GM04504 (cell line): ENCODE data around the gene SDR9C7.
"Not testable (repeated sequence)": the region's sequence is repeated elsewhere in the genome, so short reads cannot be mapped to it uniquely, and the experiment has no call there.

Source experiments
- DNase-seq: peaks from one replicate; pipeline ENCODE4 v3.0.0-alpha.2; 2012; ENCODE audit warnings: low read depth

The SDR9C7 gene

DNA sequence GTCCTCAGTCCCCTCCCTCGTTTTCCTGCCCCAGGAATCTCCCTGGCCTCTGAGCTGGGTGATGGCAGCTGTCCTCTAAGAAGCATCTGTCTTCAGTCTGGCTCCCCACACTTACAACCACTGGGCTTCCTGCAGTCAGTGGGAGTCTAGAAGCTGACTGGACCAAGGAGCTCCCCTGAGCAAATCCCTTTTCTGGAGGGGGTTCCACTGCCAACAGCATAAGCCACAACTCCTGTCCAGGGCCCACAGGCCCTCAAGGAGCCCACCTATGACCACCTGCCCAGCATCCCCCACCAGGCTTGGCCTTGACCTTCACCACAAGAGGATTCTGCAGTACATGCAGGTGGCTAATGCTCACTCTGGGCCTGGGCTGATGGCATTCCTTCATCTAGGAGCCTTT, 19.1 kb upstream of the SDR9C7 start:
- DNase-seq: no peak

DNA sequence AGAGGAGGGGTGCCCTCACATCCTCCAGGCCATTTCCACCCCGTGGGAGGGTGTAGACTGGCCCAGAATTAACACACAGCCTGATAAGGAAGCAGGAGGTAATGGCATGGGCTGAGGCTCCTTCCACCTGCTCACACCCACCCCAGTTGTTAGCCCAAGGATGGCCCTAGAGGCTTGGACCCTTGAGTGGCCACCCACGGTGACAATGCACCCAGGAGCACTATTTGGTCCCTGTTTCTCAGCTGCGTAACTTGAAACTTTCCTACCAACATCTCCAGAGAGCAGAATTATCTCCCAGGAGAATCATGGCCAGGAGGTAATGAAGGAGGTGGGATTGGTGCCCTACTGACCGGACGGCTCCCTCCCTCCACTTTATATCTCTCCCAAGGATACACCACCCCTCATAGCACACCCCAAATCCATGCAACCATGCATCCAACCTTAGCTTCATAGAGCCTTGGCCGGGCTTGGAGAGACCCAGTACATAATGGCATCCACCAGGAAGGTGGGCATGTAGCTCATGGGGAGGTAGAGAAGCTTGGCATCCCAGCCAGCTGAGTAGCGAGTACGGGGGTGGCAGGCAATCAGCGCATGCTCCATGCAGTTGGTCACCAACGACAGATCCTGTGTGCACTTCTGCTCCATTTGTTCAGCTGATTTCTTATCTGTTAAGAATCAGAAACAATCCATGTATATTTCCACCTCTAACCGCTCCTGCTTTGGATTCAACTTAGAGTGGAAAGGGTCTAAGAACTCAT, 17.6 kb upstream of the SDR9C7 start:
- DNase-seq: no peak

DNA sequence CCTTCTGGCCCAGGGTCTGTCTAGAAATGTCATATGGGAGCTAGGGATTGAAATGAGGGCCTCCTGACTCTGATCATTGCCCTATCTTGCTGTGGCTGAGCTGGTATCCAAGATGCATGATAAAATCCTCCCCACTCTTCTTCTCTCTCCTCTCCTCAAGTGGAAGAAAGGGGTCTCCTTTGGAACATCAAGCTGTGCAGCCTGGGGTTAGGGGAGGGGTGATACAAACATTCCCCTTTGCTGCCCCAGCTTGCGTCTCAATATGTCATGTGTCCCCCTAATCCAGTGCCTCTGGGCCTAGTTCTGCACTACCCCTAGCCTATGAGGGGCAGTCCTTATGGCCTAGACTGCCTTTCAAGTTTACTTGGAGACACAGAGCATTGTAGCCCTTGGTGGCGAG, 14.7 kb upstream of the SDR9C7 start:
- DNase-seq: no peak

DNA sequence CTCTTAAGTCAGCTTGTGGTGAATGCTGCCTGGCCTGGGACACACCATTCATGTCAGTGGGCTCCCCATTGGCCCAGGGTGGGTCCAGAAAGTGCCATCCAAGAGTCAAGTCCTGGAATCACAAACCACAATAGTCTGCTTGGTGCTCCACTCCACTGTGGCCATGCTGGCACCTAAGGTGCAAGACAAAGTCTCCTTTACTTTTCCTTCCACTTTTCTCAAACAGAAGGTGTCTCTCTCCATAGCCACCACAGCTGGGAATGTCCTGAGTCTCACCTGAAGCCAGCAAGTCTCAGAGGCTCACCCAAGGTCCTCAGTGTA, 14.2 kb upstream of the SDR9C7 start:
- no peak for DNase-seq

DNA sequence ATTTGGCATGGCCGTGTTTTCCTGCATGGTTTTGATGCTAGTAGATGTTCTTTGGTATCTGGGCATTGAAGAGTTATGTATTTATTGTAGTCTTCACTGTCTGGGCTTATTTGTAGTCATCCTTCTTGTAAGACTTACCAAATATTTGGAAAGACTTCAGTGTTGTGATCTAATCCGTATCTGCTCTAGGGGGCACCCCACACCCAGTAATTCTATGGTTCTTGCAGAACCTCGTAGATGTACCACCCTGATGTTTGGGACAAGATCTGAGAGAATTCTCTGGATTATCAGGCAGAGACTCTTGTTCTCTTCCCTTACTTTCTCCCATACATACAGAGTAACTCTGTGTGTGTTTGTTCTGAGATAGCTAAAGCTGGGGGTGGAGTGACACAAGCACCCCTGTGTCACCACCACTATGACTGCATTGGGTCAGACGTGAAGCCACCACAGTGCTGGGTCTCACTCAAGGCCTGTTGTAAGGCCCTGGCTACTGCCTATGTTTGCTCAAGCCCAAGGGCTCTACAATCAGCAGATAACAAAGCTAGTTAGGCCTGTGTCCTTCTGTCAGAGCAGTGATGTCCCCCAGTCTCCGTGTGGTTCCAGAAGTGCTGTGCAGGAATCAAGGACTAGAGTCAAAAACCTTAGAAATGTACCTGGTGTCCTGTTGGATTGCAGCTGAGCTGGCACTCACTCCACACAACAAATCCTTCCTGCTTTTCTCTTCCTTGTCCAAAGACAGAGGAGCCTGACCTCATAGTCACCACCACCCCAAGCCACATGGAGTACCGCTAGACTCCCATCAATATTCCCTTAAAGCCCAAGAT, 13.6 kb upstream of the SDR9C7 start:
- DNase-seq: no peak

DNA sequence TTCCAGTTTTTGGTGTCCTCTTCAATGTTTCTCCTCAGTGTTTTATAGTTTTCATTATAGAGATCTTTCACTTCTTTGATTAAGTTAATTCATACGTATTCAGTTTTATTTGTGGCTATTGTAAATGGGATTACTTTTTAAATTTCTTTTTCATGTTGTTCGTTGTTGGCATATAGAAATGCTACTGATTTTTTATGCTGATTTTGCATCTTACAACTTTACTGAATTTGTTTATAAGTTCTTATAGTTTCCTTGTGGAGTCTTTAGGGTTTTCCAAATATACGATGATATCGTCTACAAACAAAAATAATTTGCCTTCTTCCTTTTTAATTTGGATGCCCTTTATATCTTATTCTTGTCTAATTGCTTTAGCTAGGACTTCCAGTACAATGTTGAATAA, 9.7 kb upstream of the SDR9C7 start:
- DNase-seq: no peak

DNA sequence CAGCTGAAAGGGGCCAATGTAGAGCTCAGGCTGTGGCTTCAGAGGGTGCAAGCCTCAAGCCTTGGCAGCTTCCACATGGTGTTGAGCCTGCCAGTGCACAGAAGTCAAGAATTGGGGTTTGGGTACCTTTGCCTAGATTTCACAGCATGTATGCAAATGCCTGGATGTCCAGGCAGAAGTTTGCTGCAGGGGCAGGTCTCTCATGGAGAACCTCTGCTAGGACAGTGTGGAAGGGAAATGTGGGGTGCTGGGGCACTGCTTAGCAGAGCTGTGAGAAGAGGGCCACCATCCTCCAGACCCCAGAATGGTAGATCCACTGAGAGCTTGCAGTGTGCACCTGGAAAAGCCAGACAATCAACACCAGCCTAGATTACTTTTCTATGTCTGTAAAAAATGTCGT, 9.2 kb upstream of the SDR9C7 start:
- DNase-seq: not testable (repeated sequence)

DNA sequence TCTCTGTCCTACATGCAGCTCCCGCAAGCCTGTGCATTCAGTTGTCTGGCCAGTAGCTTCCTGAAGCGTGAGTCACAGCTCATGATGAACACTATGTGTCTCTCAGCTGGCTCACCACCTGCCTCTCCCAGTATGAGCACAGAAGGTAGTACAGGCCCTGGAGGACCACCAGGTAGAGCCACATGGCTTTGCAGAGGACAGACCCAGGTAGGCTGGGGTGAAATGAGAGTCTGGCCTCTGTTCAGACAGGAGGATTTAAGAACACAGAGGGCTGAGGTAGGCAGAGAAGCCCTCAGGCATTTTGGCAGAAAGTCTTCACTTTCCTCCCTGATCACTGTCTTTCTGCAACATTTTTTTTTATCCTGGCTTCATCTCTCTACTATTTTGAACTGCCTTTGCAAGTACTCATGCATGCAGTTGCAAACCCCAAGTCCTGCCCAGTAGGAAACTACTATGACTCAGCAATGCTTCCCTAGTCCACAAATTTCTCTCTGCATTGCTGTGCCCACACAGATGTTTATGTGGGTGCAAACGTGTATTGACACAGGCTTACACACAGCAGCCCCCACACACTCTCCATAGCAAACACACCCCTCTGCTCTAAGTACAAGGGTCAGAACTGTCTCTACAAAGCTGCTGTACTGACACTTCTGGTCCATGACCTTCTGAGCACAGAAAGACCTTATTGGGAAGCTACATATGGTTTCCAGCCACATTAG, 7.2 kb upstream of the SDR9C7 start:
- DNase-seq: peak; percentile 27

DNA sequence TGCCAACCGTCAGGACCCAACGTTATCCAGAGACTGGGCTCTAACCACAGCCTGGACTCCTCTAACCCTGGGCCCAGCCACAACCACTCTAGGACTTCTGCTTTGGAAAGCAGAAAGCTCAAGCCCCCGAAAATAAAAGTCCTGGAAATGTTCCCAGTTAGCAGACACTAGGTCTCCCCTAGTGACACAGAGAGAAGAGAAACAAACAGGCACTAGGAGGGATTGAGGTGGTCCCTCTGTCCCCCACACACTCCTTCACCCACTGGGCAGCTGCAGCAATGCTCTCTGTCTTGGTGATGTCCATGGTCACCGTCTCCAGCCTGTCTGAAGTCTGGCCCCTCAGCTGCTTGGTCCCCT, 6.7 kb upstream of the SDR9C7 start:
- DNase-seq: not testable (repeated sequence)

DNA sequence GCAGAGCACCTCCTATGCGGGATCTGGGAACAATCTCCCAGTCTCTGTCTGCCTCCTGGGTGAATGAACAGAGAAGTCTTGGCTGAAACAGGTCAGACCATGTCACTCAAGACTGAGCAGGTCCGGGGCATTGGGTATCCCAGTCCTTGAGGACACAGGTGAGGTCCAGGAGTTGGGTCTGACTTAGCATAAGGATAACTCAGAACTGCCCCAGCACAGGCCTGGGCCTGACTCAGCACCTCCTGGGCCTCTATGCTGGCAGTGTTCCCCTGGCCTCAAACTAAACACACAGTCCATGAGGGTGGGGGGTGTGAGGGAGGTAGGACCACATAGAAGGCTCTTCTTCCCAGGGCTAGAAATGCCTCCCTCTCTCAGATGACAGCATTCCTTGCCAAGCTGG, 1.5 kb upstream of the SDR9C7 start:
- no peak for DNase-seq

DNA sequence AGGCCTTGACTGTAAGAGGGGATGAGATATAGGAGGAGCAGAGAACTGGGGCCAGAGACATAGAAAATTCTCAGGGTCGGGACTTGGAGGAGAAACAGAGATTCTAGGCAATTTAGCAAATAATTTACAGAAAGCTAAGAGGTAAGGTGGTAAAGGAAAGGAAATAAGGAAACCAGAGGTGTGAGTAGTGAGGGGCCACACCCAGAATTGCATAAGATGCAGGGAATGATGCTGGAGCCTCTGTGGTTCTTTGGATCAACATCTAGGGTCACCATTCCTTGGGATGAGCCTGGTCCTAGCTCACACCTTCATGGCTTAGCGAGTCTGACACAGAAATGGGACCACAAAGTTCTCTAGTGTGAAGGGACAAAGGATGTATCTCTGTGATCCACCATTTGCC, 949 bp upstream of the SDR9C7 start:
- DNase-seq: no peak

DNA sequence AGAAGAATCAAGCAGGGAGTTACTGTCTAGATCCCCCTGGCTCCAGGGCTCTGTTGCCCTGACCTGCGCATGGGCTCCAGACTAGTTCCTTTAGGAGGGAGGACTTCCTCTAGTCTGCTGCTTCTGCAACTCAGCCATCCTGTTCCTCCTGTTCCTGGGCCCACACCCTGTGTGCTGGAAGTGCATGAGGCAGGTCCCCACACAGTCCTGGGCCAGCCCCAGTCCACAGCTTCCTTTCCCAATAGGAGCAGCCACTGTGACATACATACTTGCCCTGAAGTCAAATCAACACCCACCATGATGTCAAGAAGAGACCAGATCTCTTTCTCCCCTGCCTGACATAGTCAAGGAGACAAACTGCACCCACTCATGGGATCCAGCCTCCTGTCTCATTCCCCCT, 1.3 kb downstream of the SDR9C7 start:
- no peak for DNase-seq

DNA sequence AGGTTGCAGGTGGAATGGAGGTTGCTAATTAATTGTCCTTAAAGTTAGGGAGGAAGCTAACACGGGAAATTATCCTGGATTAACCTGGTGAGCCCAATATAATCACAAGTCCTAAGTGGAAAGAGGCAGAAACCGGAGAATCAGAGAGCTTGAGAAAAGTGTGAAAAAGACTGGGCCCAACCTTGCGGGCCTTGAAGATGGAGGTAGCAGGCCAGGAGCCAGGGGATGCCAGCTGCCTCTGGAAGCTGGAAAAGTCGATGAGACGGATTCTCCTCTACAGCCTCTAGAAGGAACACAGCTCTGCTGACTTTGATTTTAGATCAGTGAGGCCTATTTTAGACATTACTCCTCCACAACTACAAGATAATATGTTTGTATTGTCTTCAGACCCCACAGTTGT, 2.1 kb downstream of the SDR9C7 start:
- DNase-seq: no peak

DNA sequence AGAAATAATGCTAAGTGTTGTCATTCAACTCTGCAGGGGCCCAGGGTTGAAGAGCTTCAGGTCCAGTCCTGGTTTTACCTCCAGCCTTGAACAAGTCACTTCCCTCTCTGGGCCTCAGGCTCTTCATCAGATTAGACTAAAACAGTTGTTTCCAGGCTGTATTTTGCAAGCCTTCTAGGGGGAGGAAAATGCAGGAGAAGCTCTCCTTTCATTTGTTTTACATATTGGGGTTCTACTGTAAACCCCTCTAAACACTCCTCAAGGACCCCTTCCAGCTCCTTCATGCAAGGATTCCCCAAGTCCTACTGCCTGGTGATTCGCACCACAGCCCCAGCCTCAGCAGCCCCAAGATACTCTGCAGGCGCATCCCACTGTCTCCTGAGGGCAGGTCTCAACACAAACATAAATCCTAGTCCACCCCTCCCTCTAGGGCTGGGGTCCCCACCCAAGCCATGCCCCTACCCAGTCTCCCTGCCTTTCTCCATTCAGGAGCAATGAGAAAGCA, 2.7 kb downstream of the SDR9C7 start:
- peak; percentile 29 for DNase-seq

DNA sequence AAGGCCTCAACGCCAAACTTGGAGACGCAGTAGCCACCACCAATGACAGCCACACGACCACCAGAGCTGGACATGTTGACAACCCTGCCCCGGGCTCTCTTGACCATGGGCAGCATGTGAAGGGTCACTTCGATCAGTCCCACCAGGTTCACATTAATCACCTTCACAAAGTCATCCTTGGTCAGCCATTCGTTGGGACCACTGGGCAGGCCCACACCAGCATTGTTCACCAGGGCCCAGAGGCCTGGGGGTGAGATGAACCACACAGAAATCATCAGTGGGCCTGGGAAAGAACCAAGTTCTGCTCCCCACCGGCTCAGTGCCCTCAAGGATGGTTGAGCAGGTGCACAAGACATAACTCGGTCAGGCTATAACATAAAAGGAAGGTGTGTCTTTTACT, 4.0 kb downstream of the SDR9C7 start:
- DNase-seq: no peak

DNA sequence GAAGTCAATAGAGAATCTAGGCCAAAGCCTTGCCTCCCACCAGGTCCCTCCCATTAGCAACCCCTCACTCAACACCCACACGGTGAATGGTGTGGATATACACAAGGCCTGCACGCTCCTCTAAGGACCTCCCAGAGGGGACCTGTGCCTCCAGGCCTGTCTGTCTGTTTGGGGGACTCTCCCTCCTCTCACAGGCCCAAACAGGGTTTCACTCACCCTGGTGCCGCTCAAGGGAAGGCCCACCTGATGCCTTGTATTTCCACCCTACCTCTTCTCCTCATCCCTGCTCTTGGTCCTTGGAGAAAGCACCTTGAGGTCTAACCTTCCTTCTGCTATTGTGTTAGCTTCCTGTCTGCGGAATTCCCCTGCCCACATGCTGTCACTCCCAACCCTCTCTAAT, 4.4 kb downstream of the SDR9C7 start:
- DNase-seq: no peak

DNA sequence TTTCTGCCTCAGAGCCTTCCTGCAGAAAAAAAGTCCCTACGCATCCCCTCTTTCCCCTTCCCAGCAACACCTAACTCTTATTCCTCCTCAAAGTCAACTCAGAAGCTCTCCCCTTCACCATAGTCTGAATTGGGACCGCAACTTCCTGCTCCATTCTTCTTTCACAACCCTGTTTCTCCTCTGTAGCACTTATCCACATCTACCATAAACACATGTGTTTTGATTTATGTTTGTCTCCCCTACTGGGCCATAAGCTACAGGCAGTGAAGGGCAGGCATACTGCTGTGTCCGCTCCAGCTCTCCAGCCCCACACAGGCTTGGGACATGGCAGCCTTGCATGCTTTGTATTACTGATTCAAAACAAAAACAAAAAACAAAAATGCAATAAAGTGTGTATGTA, 5.9 kb downstream of the SDR9C7 start:
- DNase-seq: no peak

DNA sequence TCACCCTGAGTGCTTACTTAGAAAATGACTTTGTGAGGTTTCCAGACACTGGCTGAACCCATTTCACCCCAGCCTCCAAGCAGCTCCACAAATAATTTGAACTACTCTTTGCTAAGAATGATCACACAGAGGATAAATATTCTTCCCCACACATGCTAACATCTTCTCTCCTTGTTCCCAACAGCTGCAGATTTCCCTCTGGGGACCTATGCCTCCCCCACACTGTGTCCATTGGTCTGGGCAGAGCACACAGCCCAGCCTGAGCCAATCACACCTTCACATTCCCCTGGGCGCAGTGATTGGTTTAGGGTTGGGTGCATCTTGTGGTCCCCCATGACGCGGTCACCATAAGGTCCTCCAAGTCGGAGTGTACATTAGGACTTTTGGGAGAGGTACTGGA, 6.9 kb downstream of the SDR9C7 start:
- no peak for DNase-seq

DNA sequence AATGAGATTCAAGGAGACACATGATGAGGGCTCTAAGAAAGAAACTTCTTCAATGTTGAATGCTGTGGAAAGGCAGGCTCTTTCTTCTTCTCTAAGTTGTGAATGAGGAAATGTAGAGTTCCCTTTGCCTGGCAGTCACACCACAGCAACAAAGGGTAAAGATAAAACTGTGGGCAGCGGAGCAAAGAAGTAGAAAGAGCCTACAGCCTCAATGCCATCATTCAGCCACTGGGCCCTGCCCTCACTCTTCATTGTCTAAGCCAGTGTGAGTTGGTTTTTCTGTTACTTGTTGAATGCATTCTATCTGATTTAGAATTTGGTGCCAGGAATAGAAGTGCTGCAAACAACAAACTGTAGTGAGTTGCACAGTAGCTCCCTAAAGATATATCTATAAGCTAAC, 12.2 kb downstream of the SDR9C7 start:
- no peak for DNase-seq

DNA sequence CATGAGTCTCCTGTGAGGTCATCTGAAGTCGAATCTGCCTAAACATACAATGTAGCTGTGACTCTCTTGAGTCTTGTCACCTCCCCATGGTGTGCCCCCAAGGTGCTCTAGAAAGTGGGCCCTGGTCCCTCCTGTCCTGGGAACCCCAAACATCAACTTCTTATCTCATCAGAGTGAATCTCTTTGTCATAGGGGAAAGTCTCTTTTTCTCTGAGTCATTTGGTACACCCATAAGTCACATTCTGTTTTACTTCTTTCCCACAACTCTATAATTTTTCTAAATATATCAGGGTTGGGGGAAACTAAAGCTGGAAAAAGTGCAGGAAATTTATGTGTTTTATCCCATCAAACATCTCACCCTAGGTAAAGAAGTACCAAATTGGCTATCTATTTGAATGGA, 12.9 kb downstream of the SDR9C7 start:
- no peak for DNase-seq

DNA sequence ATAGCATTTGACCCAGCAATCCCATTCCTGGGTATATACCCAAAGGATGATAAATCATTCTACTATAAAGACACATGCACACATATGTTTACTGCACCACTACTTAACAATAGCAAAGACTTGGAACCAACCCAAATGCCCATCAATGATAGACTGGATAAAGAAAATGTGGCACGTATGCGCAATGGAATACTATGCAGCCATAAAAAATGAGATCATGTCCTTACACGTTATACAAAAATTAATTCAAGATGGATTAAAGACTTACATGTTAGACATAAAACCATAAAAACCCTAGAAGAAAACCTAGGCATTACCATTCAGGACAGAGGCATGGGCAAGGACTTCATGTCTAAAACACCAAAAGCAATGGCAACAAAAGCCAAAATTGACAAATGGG, 16.1 kb downstream of the SDR9C7 start:
- not testable (repeated sequence) for DNase-seq

DNA sequence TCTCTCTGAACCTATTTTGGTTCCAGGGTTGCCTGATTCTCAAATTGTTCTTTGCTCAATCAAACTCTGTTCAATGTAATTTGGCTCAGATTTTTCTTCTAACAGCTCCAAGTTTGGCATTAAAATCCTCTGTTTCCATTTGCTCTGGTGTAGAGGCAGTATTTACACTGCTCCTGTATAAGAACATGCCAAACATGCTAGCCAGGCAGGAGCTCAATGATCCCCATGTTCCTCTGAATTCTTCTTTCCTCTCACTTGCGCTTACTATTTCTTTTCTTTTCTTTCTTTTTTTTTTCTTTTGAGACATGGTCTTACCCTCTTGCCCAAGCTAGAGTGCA, 17.2 kb downstream of the SDR9C7 start:
- DNase-seq: no peak

DNA sequence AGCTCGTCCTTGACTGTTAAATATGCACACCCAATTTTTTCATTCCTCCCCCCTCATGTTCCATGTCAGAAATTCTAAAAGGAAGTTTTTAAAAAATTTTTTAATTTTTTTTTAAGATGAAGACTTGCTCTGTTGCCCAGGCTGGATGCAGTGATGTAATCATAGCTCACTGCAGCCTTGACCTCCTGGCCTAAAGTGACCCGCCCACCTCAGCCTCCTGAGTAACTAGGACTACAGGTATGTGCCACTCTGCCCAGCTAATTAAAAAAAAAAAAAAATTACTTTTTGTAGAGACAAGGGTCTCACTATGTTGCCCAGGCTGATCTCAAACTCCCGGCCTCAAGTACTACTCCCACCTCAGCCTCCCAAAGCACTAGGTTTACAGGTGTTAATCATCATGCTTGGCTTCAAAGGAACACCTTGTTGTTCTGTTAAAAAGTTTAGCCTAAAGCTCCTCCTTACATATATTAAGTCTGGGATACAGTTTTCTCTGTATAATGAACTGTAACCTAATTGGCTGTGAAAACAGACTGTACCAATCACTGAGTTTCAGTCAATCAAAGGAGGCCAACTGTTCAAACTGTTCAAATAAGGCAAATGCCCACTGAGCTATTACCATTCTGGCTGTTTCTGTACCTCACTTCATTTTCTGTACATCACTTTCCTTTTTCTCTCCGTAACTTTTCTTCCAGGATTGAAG, 17.8 kb downstream of the SDR9C7 start:
- DNase-seq: no peak
